ENCODE measurements around the gene CLASRP. TPM values are rescaled to one million over a fixed set of nuclear protein-coding genes. Genes with fewer than 3 reads are reported as not detected.
A peak's percentile ranks its signal among the peaks of the same experiment; 100 is the strongest.

Gene CLASRP
- polyA plus RNA-seq, 1 donor from 2014 or later = 30.1 TPM

GRCh38 chr19:45079911-45080370, 41.1 kb downstream of the CLASRP start:
- H3K4me2 ChIP-seq (ENCODE audit: low read length) = peak overlapping the region; percentile 99
- H3K27me3 ChIP-seq (ENCODE audit: insufficient read depth, low read depth, low read length) = peaks cover 28% of the 10 kb centered on the region
- no peaks in the 10 kb centered on the region for H3K9me3 ChIP-seq (ENCODE audit: low read length)
- no peaks in the 10 kb centered on the region for H4K20me1 ChIP-seq (ENCODE audit: insufficient read depth)
- H3K9ac ChIP-seq (ENCODE audit: low read length) = peak overlapping the region; percentile 78
- H3F3A ChIP-seq (ENCODE audit: insufficient read depth, low read length, poor library complexity, severe bottlenecking) = no peaks in the 10 kb centered on the region
- no peak overlapping the region for H3K27ac ChIP-seq (ENCODE audit: low read length)
- H3K36me3 ChIP-seq (ENCODE audit: insufficient read depth, low read length) = no peaks in the 10 kb centered on the region
- TF ChIP-seq MXI1 (conservative IDR thresholded peaks at IDR 0.05; ENCODE audit: poor library complexity, severe bottlenecking) = no peak
- TF ChIP-seq EP300 (conservative IDR thresholded peaks at IDR 0.05; ENCODE audit: poor library complexity, severe bottlenecking) = no peak
- no peak for TF ChIP-seq TAF1 (IDR thresholded peaks at IDR 0.05; ENCODE audit: low read depth)
- TF ChIP-seq, protein P1, sequence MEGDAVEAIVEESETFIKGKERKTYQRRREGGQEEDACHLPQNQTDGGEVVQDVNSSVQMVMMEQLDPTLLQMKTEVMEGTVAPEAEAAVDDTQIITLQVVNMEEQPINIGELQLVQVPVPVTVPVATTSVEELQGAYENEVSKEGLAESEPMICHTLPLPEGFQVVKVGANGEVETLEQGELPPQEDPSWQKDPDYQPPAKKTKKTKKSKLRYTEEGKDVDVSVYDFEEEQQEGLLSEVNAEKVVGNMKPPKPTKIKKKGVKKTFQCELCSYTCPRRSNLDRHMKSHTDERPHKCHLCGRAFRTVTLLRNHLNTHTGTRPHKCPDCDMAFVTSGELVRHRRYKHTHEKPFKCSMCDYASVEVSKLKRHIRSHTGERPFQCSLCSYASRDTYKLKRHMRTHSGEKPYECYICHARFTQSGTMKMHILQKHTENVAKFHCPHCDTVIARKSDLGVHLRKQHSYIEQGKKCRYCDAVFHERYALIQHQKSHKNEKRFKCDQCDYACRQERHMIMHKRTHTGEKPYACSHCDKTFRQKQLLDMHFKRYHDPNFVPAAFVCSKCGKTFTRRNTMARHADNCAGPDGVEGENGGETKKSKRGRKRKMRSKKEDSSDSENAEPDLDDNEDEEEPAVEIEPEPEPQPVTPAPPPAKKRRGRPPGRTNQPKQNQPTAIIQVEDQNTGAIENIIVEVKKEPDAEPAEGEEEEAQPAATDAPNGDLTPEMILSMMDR (IDR thresholded peaks at IDR 0.05; ENCODE audit: poor library complexity, severe bottlenecking) = no peak
- TF ChIP-seq POLR2AphosphoS5 (IDR thresholded peaks at IDR 0.05) = no peak
- TF ChIP-seq RAD21 (conservative IDR thresholded peaks at IDR 0.05) = no peak
- TF ChIP-seq SMC3 (conservative IDR thresholded peaks at IDR 0.05; ENCODE audit: poor library complexity) = no peak
- no peak for TF ChIP-seq EZH2 (IDR thresholded peaks at IDR 0.05; ENCODE audit: borderline replicate concordance, insufficient read depth, low read length, poor library complexity, severe bottlenecking)
- TF ChIP-seq, protein P2, sequence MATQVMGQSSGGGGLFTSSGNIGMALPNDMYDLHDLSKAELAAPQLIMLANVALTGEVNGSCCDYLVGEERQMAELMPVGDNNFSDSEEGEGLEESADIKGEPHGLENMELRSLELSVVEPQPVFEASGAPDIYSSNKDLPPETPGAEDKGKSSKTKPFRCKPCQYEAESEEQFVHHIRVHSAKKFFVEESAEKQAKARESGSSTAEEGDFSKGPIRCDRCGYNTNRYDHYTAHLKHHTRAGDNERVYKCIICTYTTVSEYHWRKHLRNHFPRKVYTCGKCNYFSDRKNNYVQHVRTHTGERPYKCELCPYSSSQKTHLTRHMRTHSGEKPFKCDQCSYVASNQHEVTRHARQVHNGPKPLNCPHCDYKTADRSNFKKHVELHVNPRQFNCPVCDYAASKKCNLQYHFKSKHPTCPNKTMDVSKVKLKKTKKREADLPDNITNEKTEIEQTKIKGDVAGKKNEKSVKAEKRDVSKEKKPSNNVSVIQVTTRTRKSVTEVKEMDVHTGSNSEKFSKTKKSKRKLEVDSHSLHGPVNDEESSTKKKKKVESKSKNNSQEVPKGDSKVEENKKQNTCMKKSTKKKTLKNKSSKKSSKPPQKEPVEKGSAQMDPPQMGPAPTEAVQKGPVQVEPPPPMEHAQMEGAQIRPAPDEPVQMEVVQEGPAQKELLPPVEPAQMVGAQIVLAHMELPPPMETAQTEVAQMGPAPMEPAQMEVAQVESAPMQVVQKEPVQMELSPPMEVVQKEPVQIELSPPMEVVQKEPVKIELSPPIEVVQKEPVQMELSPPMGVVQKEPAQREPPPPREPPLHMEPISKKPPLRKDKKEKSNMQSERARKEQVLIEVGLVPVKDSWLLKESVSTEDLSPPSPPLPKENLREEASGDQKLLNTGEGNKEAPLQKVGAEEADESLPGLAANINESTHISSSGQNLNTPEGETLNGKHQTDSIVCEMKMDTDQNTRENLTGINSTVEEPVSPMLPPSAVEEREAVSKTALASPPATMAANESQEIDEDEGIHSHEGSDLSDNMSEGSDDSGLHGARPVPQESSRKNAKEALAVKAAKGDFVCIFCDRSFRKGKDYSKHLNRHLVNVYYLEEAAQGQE (IDR thresholded peaks at IDR 0.05; ENCODE audit: borderline replicate concordance) = no peak
- H3K4me3 ChIP-seq (ENCODE audit: low read length) = peak overlapping the region; percentile 78
- no peaks in the 10 kb centered on the region for H3K9me2 ChIP-seq (ENCODE audit: insufficient read depth, low read length)
- H2AFZ ChIP-seq (ENCODE audit: low read depth, low read length) = peak overlapping the region; percentile 41
- H3K79me2 ChIP-seq (replicated peaks; ENCODE audit: insufficient read depth, low read length) = peaks cover 18% of the 10 kb centered on the region

- H3K36me3 ChIP-seq (ENCODE audit: insufficient read depth, low read length) = no peaks in the 10 kb centered on the region
- TF ChIP-seq MXI1 (conservative IDR thresholded peaks at IDR 0.05; ENCODE audit: poor library complexity, severe bottlenecking) (no peak), TAF1 (IDR thresholded peaks at IDR 0.05; ENCODE audit: low read depth) (no peak), EZH2 (IDR thresholded peaks at IDR 0.05; ENCODE audit: borderline replicate concordance, insufficient read depth, low read length, poor library complexity, severe bottlenecking) (no peak), EP300 (conservative IDR thresholded peaks at IDR 0.05; ENCODE audit: poor library complexity, severe bottlenecking) (no peak), RAD21 (conservative IDR thresholded peaks at IDR 0.05) (no peak), POLR2AphosphoS5 (IDR thresholded peaks at IDR 0.05) (no peak), SMC3 (conservative IDR thresholded peaks at IDR 0.05; ENCODE audit: poor library complexity) (no peak)
- TF ChIP-seq, protein P2 (IDR thresholded peaks at IDR 0.05; ENCODE audit: borderline replicate concordance) = no peak
- TF ChIP-seq, protein P1 (IDR thresholded peaks at IDR 0.05; ENCODE audit: poor library complexity, severe bottlenecking) = no peak
- H3K79me2 ChIP-seq (replicated peaks; ENCODE audit: insufficient read depth, low read length) = peaks cover 18% of the 10 kb centered on the region
- no peaks in the 10 kb centered on the region for H3K9me3 ChIP-seq (ENCODE audit: low read length)
- H3K9me2 ChIP-seq (ENCODE audit: insufficient read depth, low read length) = no peaks in the 10 kb centered on the region
- H3K27me3 ChIP-seq (ENCODE audit: insufficient read depth, low read depth, low read length) = peaks cover 7% of the 10 kb centered on the region
- H4K20me1 ChIP-seq (ENCODE audit: insufficient read depth) = no peaks in the 10 kb centered on the region
- H3K4me2 ChIP-seq (ENCODE audit: low read length) = no peak overlapping the region
- no peak overlapping the region for H3K4me3 ChIP-seq (ENCODE audit: low read length)
- no peak overlapping the region for H3K9ac ChIP-seq (ENCODE audit: low read length)
- no peak overlapping the region for H2AFZ ChIP-seq (ENCODE audit: low read depth, low read length)
- no peak overlapping the region for H3K27ac ChIP-seq (ENCODE audit: low read length)
- no peaks in the 10 kb centered on the region for H3F3A ChIP-seq (ENCODE audit: insufficient read depth, low read length, poor library complexity, severe bottlenecking)
Measured at GRCh38 chr19:45082170-45082569, 43.3 kb downstream of the CLASRP start.
